Amygdala (tissue), 56 donors: Measurements from ENCODE around the gene ABCB10.
"Not testable (repeated sequence)": the region's sequence is repeated elsewhere in the genome, so short reads cannot be mapped to it uniquely, and the experiment has no call there.

Experiments used
- DNase-seq, 56 donors: peaks; one replicate each; lab custom pipeline; 2025; lab: John Stamatoyannopoulos, UW

ABCB10 gene

DNA sequence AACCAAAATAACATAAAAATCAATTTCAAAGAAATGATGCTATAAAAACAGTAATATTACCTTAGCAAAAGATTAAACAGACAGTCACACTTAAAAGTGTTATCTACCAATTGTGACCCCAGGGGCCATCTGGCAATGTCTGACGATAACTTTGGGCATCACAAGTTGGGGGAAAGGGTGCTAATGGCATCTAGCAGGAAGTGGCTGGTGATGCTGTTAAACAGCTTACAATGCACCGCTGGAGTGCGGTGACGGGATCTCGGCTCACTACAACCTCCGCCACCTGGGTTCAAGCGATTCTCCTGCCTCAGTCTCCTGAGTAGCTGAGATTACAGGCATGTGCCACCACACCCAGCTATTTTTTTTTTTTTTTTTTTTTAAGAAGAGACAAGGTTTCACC lies 78.0 kb downstream of the ABCB10 start:
- no peak for DNase-seq

GRCh38 chr1:229479660-229480399 lies 78.7 kb downstream of the ABCB10 start:
- no peak for DNase-seq

DNA sequence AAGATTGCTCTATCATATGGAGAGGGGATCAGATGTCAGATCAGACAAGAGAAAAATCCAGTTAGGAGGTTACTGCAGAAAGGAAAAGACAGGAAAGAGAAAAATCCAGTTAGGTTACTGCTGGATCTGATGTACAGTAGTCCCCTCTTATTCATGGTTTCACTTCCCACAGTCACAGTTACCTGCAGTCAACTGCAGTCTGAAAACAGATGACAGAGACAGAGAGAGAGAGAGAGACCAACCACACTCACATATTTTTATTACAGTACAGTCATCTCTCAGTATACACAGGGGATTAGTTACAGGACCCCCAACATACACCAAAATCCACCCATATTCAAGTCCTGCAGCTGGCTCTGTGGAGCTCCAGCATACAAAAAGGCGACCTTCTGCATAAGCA lies 79.7 kb downstream of the ABCB10 start:
- DNase-seq: no peak

DNA sequence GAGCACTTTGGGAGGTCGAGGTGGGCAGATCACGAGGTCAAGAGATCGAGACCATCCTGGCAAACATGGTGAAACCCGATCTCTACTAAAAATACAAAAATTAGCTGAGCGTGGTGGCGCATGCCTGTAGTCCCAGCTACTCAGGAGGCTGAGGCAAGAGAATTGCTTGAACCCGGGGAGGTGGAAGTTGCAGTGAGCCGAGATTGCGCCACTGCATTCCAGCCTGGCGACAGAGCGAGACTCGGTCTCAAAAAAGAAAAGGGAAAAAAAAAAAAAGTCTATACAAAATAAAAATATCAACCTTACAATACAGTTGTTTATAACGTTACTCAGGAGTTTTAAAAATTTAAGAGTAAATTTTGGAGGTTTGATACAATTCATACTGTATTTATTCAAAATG lies 82.6 kb downstream of the ABCB10 start:
- not testable (repeated sequence) for DNase-seq

DNA sequence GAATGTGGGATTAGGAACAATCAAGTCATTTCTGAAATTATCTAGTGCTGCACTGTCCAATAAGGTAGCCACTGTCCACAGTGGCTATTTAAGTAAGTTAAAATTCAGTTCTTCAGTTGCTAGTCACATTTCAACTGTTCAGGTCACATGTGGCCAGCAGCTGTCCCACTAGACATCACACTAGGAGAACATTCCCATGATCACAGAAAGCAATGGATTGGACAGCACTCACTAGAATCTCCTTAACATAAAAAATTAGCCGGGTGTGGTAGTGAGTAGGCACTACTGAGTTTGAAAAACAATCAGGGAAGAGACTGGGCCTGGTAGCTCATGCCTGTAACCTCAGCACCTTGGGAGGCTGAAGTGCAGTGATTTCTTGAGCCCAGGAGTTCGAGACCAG lies 84.0 kb downstream of the ABCB10 start:
- DNase-seq: no peak

- DNase-seq: no peak
Measured at GRCh38 chr1:229471175-229471574, 87.3 kb downstream of the ABCB10 start.

- no peak for DNase-seq
Measured at GRCh38 chr1:229470406-229471043, 88.0 kb downstream of the ABCB10 start.

DNA sequence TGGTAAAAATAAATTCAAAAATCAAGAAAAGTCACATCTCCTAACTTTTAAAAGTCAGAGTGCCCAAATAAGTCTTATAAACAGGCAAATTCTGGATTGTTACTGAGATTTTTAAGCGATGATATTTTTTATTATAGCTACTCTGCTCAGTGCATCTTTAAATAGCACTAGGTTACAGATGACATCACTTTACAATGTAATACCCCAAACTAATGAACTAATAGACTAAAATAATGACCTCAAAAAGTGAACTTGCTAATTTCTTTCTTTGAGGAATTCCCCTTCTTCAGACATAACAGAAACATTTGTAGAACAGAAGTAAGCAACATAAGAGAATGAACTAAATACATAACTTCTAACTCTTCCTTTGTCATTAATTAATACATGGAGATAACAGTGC lies 91.6 kb downstream of the ABCB10 start:
- no peak for DNase-seq
